H1 (cell line): ENCODE measurements around the gene ZNF613. TPM values are rescaled to one million over a fixed set of nuclear protein-coding genes. Genes with fewer than 3 reads are reported as not detected.
"Not testable (repeated sequence)": the region's sequence is repeated elsewhere in the genome, so short reads cannot be mapped to it uniquely, and the experiment has no call there.

Experiments used
- CTCF ChIA-PET: fragments of 300-600 bp; sonication (Branson Sonifier 250); formaldehyde crosslinking; loops from one replicate; lab custom pipeline; 2021; ENCODE audit not compliant: partially characterized antibody; lab: Charles Lee
- POLR2A ChIA-PET: fragments of 300-600 bp; sonication (Branson Sonifier 250); formaldehyde crosslinking; loops from one replicate; lab custom pipeline; 2021; ENCODE audit warnings: inconsistent platforms; ENCODE audit not compliant: partially characterized antibody; lab: Charles Lee
- DNase-seq, 2 experiments: peaks; one replicate each; pipeline versions ENCODE4 v3.0.0 to v3.0.0-alpha.2; 2010 to 2022; ENCODE audit warnings: low spot score in 2 of 2, low read depth in 1 of 2, mixed read lengths in 1 of 2
- FAIRE-seq: peaks from 2 replicates; lab custom pipeline; 2011; peaks lifted over from hg19 to GRCh38; lab: Jason Lieb, UNC
- H2AFZ ChIP-seq: 2 replicates; pipeline ENCODE4 v1.8.1; 2012; ENCODE audit warnings: low read length, inconsistent platforms
- H2AK5ac ChIP-seq: 2 replicates; pipeline ENCODE4 v1.6.1; 2013; ENCODE audit warnings: low read depth, low read length
- H2BK120ac ChIP-seq: replicated peaks from 2 replicates; pipeline ENCODE3; 2013; ENCODE audit warnings: low read depth, low read length, inconsistent platforms
- H2BK12ac ChIP-seq: 2 replicates; pipeline ENCODE4 v1.6.1; 2013; ENCODE audit warnings: low read depth, low read length
- H2BK15ac ChIP-seq: 2 replicates; pipeline ENCODE4 v1.6.1; 2013; ENCODE audit warnings: low read length
- H2BK20ac ChIP-seq: 2 replicates; pipeline ENCODE4 v1.6.1; 2013; ENCODE audit warnings: low read length
- H2BK5ac ChIP-seq: 2 replicates; pipeline ENCODE4 v1.6.1; 2013; ENCODE audit warnings: low read depth, low read length
- H3K14ac ChIP-seq: 2 replicates; pipeline ENCODE4 v1.6.1; 2013; ENCODE audit warnings: inconsistent platforms; ENCODE audit not compliant: insufficient read length
- H3K18ac ChIP-seq: 2 replicates; pipeline ENCODE4 v1.6.1; 2013; ENCODE audit warnings: low read length; ENCODE audit errors: extremely low read depth
- H3K23ac ChIP-seq: 2 replicates; pipeline ENCODE4 v1.6.1; 2013; ENCODE audit warnings: inconsistent platforms; ENCODE audit not compliant: insufficient read length
- H3K23me2 ChIP-seq: 2 replicates; pipeline ENCODE4 v1.6.1; 2013; ENCODE audit warnings: low read depth, low read length
- H3K27ac ChIP-seq: 2 replicates; pipeline ENCODE4 v1.6.1; 2011; ENCODE audit warnings: low read depth, low read length, inconsistent platforms
- H3K27me3 ChIP-seq, 4 experiments: replicated peaks in 1 of 4; 1 replicate in 1 of 4; 2 replicates in 3 of 4; pipeline versions ENCODE4 v1.6.1 to v1.8.1; 2011 to 2013; ENCODE audit warnings: low read length in 3 of 4, mild to moderate bottlenecking in 3 of 4, inconsistent platforms in 2 of 4, mixed read lengths in 2 of 4, moderate library complexity in 1 of 4; ENCODE audit not compliant: control insufficient read depth in 3 of 4, insufficient read depth in 3 of 4; ENCODE audit errors: extremely low read depth in 1 of 4
- H3K36me3 ChIP-seq, 4 experiments: 2 replicates each; pipeline versions ENCODE4 v1.6.1 to v1.8.1; 2011 to 2013; ENCODE audit warnings: mild to moderate bottlenecking in 4 of 4, low read length in 3 of 4, moderate library complexity in 2 of 4, control low read depth in 1 of 4, inconsistent platforms in 1 of 4; ENCODE audit not compliant: insufficient read depth in 4 of 4, control insufficient read depth in 2 of 4
- H3K4ac ChIP-seq: replicated peaks from 2 replicates; pipeline ENCODE3; 2013; ENCODE audit warnings: low read length, low read depth, mixed read lengths, inconsistent platforms; ENCODE audit not compliant: insufficient read length
- H3K4me1 ChIP-seq, 4 experiments: replicated peaks in 1 of 4; 1 replicate in 1 of 4; 2 replicates in 3 of 4; pipeline versions ENCODE4 v1.6.1 to v1.8.1; 2011 to 2013; ENCODE audit warnings: low read length in 3 of 4, inconsistent platforms in 2 of 4, mixed read lengths in 1 of 4; ENCODE audit not compliant: insufficient read depth in 4 of 4, control insufficient read depth in 3 of 4
- H3K4me2 ChIP-seq, 2 experiments: 2 replicates each; pipeline versions ENCODE4 v1.6.1 to v1.8.1; 2011 to 2013; ENCODE audit warnings: low read depth in 2 of 2, low read length in 2 of 2, control low read depth in 1 of 2, inconsistent platforms in 1 of 2, mild to moderate bottlenecking in 1 of 2; ENCODE audit not compliant: insufficient read depth in 1 of 2
- H3K4me3 ChIP-seq, 4 experiments: fragments of 200-600, 300-600 bp in 1 of 4; sonication (generic), shearing (Covaris generic), sonication (Bioruptor Twin) in 1 of 4; 2 replicates each; pipeline versions ENCODE4 v1.5.1 to v1.8.1; 2011 to 2016; ENCODE audit warnings: low read length in 4 of 4, low read depth in 3 of 4, control low read depth in 2 of 4, inconsistent platforms in 2 of 4, mild to moderate bottlenecking in 2 of 4, mixed read lengths in 1 of 4, moderate library complexity in 1 of 4; ENCODE audit not compliant: insufficient read depth in 2 of 4; ENCODE audit errors: extremely low read depth in 1 of 4
- H3K56ac ChIP-seq: replicated peaks from 2 replicates; pipeline ENCODE3; 2013; ENCODE audit warnings: low read depth, mild to moderate bottlenecking, mixed read lengths, low read length, inconsistent platforms; ENCODE audit not compliant: insufficient read length
- H3K79me1 ChIP-seq: 2 replicates; pipeline ENCODE4 v1.6.1; 2013; ENCODE audit warnings: low read depth, low read length, control low read depth
- H3K79me2 ChIP-seq, 2 experiments: 2 replicates each; pipeline versions ENCODE4 v1.6.1 to v1.8.1; 2012 to 2013; ENCODE audit warnings: low read length in 2 of 2, mild to moderate bottlenecking in 2 of 2, inconsistent platforms in 1 of 2; ENCODE audit not compliant: insufficient read depth in 2 of 2, control insufficient read depth in 1 of 2
- H3K9ac ChIP-seq, 4 experiments: replicated peaks in 1 of 4; 1 replicate in 1 of 4; 2 replicates in 3 of 4; pipeline versions ENCODE4 v1.6.1 to v1.8.1; 2011 to 2013; ENCODE audit warnings: low read depth in 3 of 4, low read length in 3 of 4, control low read depth in 2 of 4, mild to moderate bottlenecking in 2 of 4, moderate library complexity in 2 of 4, inconsistent platforms in 1 of 4; ENCODE audit errors: extremely low read depth in 1 of 4
- H3K9me3 ChIP-seq, 2 experiments: 2 replicates each; pipeline versions ENCODE4 v1.6.1 to v1.8.1; 2012 to 2013; ENCODE audit warnings: mild to moderate bottlenecking in 2 of 2, moderate library complexity in 2 of 2, control low read depth in 1 of 2, inconsistent platforms in 1 of 2, low read depth in 1 of 2, low read length in 1 of 2, mixed read lengths in 1 of 2; ENCODE audit not compliant: insufficient read depth in 2 of 2
- H4K20me1 ChIP-seq, 2 experiments: replicated peaks in 1 of 2; 2 replicates each; pipeline versions ENCODE3 to v1.8.1; 2011 to 2013; ENCODE audit warnings: inconsistent platforms in 2 of 2, low read length in 2 of 2, mild to moderate bottlenecking in 1 of 2; ENCODE audit not compliant: insufficient read depth in 2 of 2, control insufficient read depth in 1 of 2
- H4K5ac ChIP-seq: 2 replicates; pipeline ENCODE4 v1.6.1; 2013; ENCODE audit warnings: low read length, low read depth, mixed read lengths, inconsistent platforms; ENCODE audit not compliant: insufficient read length
- H4K8ac ChIP-seq: 2 replicates; pipeline ENCODE4 v1.8.0; 2013; ENCODE audit warnings: mild to moderate bottlenecking, moderate library complexity, low read length, inconsistent platforms; ENCODE audit not compliant: insufficient read depth; ENCODE audit errors: extremely low read depth
- H4K91ac ChIP-seq: replicated peaks from 2 replicates; pipeline ENCODE3; 2013; ENCODE audit warnings: low read length, mixed read lengths, inconsistent platforms; ENCODE audit not compliant: insufficient read length
- POLR2A ChIP-seq, 2 experiments: IDR thresholded peaks; 1 replicate in 1 of 2; 2 replicates in 1 of 2; pipeline ENCODE4 v1.6.1; 2011; ENCODE audit warnings: low read depth in 2 of 2, low read length in 2 of 2, mild to moderate bottlenecking in 2 of 2; ENCODE audit errors: control extremely low read depth in 1 of 2
- POLR2AphosphoS5 ChIP-seq: IDR thresholded peaks from 2 replicates; pipeline ENCODE4 v1.6.1; 2011; ENCODE audit warnings: low read depth, low read length
- WGBS, 2 experiments: shearing (Covaris generic) in 1 of 2; methylation state at CpG; one replicate each; pipeline versions ENCODE4 v1.1.6 to v1.1.7; 2013 to 2015; ENCODE audit warnings: low lambda C conversion rate in 2 of 2, mixed read lengths in 2 of 2, inconsistent platforms in 1 of 2, low coverage in 1 of 2, missing lambda C conversion rate in 1 of 2; ENCODE audit not compliant: insufficient replicate concordance in 2 of 2, insufficient coverage in 1 of 2, insufficient read length in 1 of 2; ENCODE audit errors: extremely low coverage in 1 of 2, missing lambda C conversion rate in 1 of 2; 5-methylcytosine and 5-hydroxymethylcytosine counted together
- polyA plus RNA-seq, 7 experiments: library from polyadenylated mRNA; depleted of rRNA in 3 of 7; stranded (reverse) in 5 of 7; unstranded in 2 of 7; fragments of >200 nt in 5 of 7; fragments of 200-250 nt in 2 of 7; gene quantifications; 1 replicate in 5 of 7; 2 replicates in 1 of 7; 4 replicates in 1 of 7; pipeline versions ENCODE4 v1.2.1 to v1.2.3, GENCODE V29; 2011 to 2013; ENCODE audit warnings: missing spikeins in 2 of 7, mixed read lengths in 2 of 7
- total RNA-seq: library from RNA; stranded (reverse); fragmentation: NEBNext Ultra II Directional; extraction: Animal tissue kit (Norgen Biotek cat#: 25700); gene quantifications from 2 replicates; pipeline ENCODE4 v1.2.1, GENCODE V29; 2021

ZNF613 gene
- total and polyA plus RNA-seq, 2 of the 8 experiments (the other 6 are each of a cell fraction or from before 2014, with no cell fraction given), result 4.7 to 14.2 TPM

GRCh38 chr19:51906108-51906507 lies 21.2 kb upstream of the ZNF613 start:
- Histone ChIP-seq H3K4me3 (peak overlapping the region; percentile 34 to 93 (median 39); a peak in 7 of 8 replicates), H2BK20ac (0 out of 2 replicates have a peak overlapping the region, but pooled peaks have one; percentile 2), H3K27ac (peak overlapping the region; percentile 93), H2AK5ac (peak overlapping the region; percentile 93; the same call in 1 of the 2 replicates), H3K4me1 (peaks cover 4 to 19% (median 11%) of the 10 kb centered on the region in 4 experiments), H2BK5ac (peak overlapping the region; percentile 93), H2BK12ac (peak overlapping the region; percentile 94; the same call in 1 of the 2 replicates), H3K9ac (peak overlapping the region in 3 of 4 experiments; percentile 29 to 87 (median 55); a peak in 6 of 7 replicates), H3K9me3 (peaks cover 21 to 26% of the 10 kb centered on the region in 2 experiments), H3K4me2 (peak overlapping the region; percentile 82 to 94), H3K36me3 (peaks cover 2 to 24% (median 15%) of the 10 kb centered on the region in 4 experiments; a peak in 7 of 8 replicates), H4K5ac (peak overlapping the region; percentile 7), H3K18ac (peak overlapping the region; percentile 65; the same call in 1 of the 2 replicates), H3K79me2 (peaks cover 35 to 39% of the 10 kb centered on the region in 2 experiments)
- H2BK120ac ChIP-seq, H4K20me1 ChIP-seq, H2AFZ ChIP-seq, FAIRE-seq, H3K23ac ChIP-seq, H3K14ac ChIP-seq, H3K56ac ChIP-seq, CTCF ChIA-PET, H3K23me2 ChIP-seq, H3K79me1 ChIP-seq, DNase-seq, H3K27me3 ChIP-seq, H2BK15ac ChIP-seq, H4K8ac ChIP-seq, H3K4ac ChIP-seq, H4K91ac ChIP-seq: not testable (repeated sequence)
- 19% methylated on average over 9 of the region's 9 CpGs; no CpG with 5 or more reads in 1 of the 2 experiments for WGBS, 2 experiments
- POLR2A ChIA-PET, result interaction anchor here (0.8 to 1.1 kb wide), 5 partner anchors 9 to 105 kb away, joined by 3 to 6 read pairs (median 3); no protein-coding TSS in a partner anchor
- TF ChIP-seq POLR2A (IDR thresholded peaks at IDR 0.05; ENCODE audit: control extremely low read depth in 1 of 2, low read depth in 2 of 2, low read length in 2 of 2) (peak in 1 of 2 experiments; percentile 52; a peak in 1 of 3 replicates), POLR2AphosphoS5 (peak; percentile 3; the same call in 1 of the 2 replicates)
